Measurements from ENCODE around the gene CPSF7.

The CPSF7 gene

GRCh38 chr11:61380884-61381283 lies 48.9 kb downstream of the CPSF7 start:
- no peak for DNase-seq

GRCh38 chr11:61378713-61379313 lies 51.0 kb downstream of the CPSF7 start:
- DNase-seq: peak in 1 of 2 experiments; percentile 17

- DNase-seq: no peak
These were observed 52.2 kb downstream of the CPSF7 start for GRCh38 chr11:61377461-61378160.

DNA sequence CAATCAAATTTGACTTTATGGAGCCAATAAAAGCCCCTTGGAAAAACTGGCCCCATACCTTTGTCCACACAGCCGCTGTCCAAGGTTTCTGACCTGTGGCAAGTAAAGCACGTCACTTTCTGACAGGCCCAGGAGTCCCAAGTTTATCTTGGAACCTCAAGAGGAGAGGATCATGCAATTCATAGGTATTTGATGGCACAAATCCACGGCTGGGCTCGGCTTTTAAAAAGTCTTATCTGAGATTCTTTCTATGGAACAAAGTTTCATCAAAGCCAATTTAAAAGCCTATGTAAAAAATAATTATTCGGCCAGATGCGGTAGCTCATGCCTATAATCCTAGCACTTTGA lies 54.0 kb downstream of the CPSF7 start:
- no peak for DNase-seq

GRCh38 chr11:61372659-61373420 lies 56.9 kb downstream of the CPSF7 start:
- DNase-seq: no peak

DNA sequence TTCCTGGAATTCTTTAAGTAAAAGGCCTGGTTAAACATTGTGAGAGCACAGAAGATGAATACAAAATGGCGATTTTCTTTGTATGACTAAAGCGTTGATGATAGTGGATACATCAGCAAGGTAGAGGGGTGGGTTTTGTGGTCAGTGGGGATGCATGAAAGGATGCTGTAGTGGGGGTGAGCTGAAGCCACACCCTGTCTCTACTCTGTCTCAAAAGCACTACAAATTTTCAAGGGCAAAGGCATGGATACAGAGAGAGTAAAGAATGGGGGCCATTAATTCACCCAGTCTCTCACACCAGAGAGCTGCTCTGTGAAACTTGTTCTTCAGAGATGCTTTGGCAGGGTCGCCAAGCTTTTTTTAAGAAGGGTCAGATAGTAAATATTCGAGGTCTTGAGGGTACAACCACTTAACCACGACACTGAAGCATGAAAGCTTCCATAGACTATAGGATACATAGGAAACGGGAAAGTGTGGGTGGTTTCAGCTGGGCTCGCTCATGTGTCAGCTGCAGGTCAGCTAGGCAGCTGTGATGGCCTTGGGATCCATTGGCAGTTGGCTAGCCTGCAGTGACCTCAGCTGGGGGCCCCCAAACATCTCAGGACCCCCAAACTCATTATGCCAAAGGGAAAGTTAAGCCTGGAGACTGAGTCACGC lies 59.3 kb downstream of the CPSF7 start:
- DNase-seq: no peak

DNA sequence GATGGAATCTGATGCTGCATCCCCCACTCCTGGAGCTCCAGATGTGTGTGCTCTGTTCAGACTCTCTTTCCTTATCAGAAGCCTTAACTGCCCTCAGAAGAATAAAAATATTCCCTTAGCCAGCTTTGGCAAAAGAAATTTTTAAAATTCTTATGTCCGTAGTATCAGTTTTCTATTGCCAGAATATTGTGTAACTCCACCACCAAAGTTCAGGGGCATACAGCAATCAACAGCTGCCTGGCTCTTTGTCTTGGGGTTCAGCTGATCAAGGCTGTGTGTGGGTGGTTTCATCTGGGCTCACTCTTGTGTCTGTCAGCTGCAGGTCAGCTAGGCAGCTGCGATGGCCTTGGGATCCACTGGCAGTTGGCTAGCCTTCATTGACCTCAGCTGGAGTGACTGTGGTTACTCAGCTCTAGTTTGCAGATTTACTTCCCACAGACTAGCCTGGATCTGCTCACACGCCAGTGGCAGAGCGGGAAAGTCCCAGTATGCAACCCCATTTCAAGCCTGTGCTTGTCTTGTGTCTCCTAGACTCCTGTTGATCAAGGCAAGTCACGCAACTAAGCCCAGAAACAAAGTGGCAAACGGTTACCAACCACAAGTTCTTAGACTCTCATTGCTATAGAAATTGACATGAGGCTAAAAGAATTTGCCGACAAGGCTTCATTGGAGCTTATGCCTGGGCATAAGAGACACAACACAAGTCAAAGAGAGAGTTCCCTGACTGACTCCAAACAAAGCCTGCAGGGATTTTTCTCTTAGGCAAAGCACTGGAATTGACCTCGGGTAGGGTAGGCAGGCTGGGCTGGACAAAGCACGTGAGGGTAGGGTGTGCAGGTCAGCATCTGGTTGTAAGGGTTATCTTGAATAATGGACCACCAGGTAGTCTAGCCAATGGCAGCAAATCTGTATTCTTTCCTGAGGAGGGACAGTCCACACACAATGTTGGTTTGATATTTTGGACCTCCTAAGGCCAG lies 60.1 kb downstream of the CPSF7 start:
- DNase-seq: no peak

GRCh38 chr11:61368646-61369045 lies 61.1 kb downstream of the CPSF7 start:
- DNase-seq: no peak

DNA sequence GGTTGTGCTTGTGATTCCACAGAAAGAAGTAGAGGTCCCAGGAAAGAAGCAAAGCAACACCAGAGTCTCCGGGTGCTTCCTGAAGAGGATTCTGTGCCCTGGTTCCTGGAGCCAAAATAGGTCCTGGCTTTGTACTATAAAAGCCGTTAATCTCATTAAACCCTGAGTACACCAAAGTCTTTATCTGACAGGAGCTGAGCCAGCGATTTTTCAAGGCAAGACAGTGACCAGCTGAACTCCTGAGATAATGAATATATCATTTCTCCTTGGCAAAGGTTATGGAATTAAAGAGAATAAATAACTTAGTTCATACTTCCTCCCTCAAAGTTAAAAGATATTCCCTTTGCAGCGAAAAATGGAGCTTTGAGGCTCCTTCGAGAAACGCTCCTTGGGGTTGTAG lies 62.4 kb downstream of the CPSF7 start:
- no peak for DNase-seq

DNA sequence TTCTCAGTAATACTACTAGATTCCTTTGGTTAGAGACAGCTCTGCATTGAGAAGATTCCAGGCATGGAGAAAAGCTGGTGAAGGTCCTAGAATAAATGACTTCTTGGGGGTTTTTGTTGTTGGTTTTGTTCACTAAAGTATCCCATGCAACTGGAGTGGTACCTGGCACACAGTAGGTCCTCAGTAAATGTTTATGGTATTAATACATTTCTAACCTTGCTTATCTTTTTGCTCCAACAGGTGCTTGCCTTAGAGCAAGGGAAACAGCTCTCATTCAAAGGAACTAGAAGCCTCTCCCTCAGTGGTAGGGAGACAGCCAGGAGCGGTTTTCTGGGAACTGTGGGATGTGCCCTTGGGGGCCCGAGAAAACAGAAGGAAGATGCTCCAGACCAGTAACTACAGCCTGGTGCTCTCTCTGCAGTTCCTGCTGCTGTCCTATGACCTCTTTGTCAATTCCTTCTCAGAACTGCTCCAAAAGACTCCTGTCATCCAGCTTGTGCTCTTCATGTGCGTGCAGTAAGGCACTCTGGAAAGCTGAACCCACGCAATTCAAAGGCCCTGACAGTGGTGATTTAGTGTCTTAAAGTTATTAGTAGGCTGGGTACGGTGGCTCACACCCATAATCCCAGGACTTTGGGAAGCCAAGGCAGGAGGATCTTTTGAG lies 65.6 kb downstream of the CPSF7 start:
- DNase-seq: no peak

- DNase-seq: peak in 1 of 2 experiments; percentile 43
These were observed 67.3 kb downstream of the CPSF7 start for GRCh38 chr11:61362542-61362875.

- DNase-seq: peak; percentile 94 to 96
These were observed 67.8 kb downstream of the CPSF7 start, which contains the start of the genes CYB561A3 and TMEM138 for GRCh38 chr11:61361741-61362541. CYB561A3 (minus strand) TSS chr11:61361882; CDS start chr11:61356713, 5,169 bp downstream. TMEM138 (plus strand) TSS chr11:61362374; CDS start chr11:61364391, 2,017 bp downstream.

GRCh38 chr11:61361237-61361740 lies 68.5 kb downstream of the CPSF7 start:
- no peak for DNase-seq

- peak; percentile 44 to 49 for DNase-seq
These were observed 70.3 kb downstream of the CPSF7 start for GRCh38 chr11:61359516-61359915.

- no peak for DNase-seq
These were observed 71.2 kb downstream of the CPSF7 start for GRCh38 chr11:61358566-61358965.

GRCh38 chr11:61357894-61358239 lies 71.9 kb downstream of the CPSF7 start:
- no peak for DNase-seq

DNA sequence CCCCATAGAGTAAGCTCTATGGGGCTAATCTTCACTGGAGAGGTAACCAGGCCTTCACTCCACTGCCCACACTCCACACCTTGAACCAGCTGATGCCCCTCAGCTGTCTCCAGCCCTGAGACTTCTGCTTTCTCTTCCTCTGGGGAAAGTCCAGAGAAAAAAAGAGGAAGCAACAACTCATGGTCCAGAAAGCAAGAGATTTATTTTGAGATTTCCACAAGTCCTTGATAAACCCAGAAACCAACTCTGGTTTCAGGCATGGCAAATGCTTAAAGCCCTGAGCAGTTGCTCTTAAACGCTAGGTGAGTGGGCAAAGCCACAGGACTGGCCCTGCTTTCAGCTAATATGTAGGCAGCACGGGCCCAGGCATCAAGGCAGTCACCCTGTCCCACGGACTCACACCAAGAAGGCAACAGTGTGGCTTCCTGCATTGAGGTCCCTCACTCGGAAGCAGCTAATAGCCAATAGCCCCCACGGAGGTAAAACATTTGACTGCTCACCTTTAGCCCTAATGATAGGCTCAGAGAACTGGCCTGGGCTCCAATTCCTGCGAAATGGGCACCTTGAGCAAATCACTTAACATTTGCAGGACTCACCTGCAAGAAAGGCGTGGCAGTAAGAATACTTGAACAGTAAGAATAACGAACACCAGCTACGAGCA lies 72.4 kb downstream of the CPSF7 start:
- peak; percentile 68 to 69 for DNase-seq

GRCh38 chr11:61356706-61357105 lies 73.1 kb downstream of the CPSF7 start:
- no peak for DNase-seq

GRCh38 chr11:61354208-61354607 lies 75.6 kb downstream of the CPSF7 start:
- DNase-seq: no peak

All from Kasumi-1 (cell line).